Measurements from ENCODE around the gene HPN.

GRCh38 chr19:35054626-35055025 lies 13.1 kb downstream of the HPN start:
- TF ChIP-seq EP300 (IDR thresholded peaks at IDR 0.05) (no peak), CTCF (IDR thresholded peaks at IDR 0.05) (no peak)
